Measurements from ENCODE around the gene APOBEC3F.

DNA sequence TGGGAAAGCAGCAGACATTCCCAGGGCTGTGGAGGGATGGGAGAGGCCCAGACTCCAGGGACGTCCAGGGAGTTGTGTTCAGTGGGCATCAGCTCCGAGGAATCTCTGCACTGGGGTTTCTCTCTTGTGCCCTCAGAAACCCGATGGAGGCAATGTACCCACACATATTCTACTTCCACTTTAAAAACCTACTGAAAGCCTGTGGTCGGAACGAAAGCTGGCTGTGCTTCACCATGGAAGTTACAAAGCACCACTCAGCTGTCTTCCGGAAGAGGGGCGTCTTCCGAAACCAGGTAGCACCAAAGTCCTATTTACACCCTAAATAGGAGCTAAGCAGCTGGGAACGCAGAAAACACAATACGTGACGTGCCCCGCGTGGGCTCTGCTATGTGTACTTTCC lies 11.4 kb upstream of the APOBEC3F start:
- TF ChIP-seq, protein P1, sequence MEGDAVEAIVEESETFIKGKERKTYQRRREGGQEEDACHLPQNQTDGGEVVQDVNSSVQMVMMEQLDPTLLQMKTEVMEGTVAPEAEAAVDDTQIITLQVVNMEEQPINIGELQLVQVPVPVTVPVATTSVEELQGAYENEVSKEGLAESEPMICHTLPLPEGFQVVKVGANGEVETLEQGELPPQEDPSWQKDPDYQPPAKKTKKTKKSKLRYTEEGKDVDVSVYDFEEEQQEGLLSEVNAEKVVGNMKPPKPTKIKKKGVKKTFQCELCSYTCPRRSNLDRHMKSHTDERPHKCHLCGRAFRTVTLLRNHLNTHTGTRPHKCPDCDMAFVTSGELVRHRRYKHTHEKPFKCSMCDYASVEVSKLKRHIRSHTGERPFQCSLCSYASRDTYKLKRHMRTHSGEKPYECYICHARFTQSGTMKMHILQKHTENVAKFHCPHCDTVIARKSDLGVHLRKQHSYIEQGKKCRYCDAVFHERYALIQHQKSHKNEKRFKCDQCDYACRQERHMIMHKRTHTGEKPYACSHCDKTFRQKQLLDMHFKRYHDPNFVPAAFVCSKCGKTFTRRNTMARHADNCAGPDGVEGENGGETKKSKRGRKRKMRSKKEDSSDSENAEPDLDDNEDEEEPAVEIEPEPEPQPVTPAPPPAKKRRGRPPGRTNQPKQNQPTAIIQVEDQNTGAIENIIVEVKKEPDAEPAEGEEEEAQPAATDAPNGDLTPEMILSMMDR (IDR thresholded peaks at IDR 0.05): no peak
- TF ChIP-seq EP300 (IDR thresholded peaks at IDR 0.05) (no peak), POLR2A (IDR thresholded peaks at IDR 0.05) (no peak)
